HK-2 (cell line): ENCODE results near the gene RPS18.
A peak's percentile ranks its signal among the peaks of the same experiment; 100 is the strongest.
"Not testable (repeated sequence)": the region's sequence is repeated elsewhere in the genome, so short reads cannot be mapped to it uniquely, and the experiment has no call there.

ENCODE experiments used
- DNase-seq: peaks from one replicate; pipeline ENCODE4 v3.0.0-alpha.2; 2018; ENCODE audit not compliant: unreplicated experiment

The RPS18 gene

DNA sequence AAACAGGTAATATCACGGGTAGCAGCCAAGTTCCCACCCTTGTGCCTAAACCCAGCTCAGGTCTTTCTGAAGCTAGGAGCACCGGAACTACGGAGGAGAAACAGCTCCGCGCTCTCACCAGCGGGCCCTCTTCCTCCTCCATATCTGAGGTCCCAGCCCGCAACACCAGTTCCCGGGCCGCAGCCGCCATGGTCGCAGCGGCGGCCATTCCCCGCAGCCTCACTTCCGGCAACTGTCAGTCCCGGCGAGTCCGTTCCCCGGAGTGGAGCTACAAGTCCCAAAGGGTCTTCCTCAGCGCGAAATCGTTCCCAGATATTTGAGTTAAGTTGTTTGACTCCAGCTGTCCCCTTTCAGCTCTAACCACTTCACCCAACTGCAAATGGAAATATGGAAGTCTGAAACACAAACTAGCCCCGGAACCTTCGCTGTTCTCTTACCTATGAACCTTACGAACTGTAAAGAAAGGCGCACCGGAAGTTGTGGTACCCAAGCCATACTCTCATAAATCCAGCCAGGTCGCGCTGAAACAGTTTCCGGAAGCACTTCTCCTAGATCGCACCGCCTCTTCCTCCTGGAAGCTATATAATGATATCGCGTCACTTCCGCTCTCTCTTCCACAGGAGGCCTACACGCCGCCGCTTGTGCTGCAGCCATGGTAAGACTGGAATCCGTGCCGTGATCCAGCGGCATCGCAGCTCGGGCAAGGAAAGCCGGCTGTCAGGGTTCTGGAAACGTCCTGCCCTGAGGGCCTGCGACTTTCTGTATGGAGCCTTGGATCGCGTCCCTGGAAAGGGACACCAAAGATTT is at the start of gene RPS18, which contains the start of gene VPS52:
TSS of gene RPS18 (plus strand) at position 608 of the 807 bp plus-strand sequence. CDS start at position 653, 45 bp downstream.
TSS of gene VPS52 (minus strand) at position 409 of the 807 bp plus-strand sequence. CDS start at position 208, 201 bp downstream.
- DNase-seq: peak; percentile 90

- not testable (repeated sequence) for DNase-seq
Measured at GRCh38 chr6:33226503-33227120, 45.3 kb upstream of the RPS18 start.

GRCh38 chr6:33235221-33235634 is 36.6 kb upstream of the RPS18 start:
- DNase-seq: no peak

DNA sequence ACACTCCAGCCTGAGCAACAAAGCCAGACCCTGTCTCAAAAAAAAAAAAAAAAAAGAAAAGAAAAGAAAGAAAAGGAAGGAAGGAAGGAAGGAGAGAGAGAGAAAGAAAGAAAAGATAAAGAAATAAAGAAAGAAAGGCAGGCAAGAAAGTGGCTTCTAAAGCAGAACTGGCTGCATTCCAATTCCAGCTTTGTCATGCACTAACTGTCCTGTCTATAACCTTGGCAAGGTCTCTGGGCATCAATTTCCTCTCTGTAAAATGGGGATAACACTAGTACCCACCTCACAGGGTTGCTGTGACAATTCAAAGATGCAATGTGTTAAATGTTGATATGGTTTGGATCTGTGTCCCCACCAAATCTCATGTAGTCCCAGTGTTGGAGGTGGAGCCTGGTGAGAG is 35.5 kb upstream of the RPS18 start:
- DNase-seq: no peak

GRCh38 chr6:33236852-33237251 is 35.0 kb upstream of the RPS18 start:
- DNase-seq: no peak

GRCh38 chr6:33237741-33238140 is 34.1 kb upstream of the RPS18 start:
- DNase-seq: no peak

DNA sequence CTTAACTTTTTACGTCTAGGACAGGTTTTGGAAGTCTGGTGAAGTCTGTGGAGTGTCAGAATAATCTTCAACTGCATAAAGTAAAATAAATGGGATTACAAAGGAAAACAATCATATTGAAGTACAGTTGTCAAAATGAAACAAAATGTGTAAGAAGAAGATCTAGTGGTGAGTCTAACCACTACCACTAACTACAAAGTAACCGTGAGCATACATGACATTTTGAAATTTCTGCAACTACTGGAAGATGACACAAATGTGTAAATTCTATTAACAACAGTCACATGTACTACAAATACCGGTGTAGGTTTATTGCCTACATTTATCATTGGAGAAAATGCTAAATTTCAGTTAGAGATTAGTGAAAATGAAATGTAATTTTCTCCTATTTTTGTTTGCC is 29.9 kb upstream of the RPS18 start:
- DNase-seq: no peak

- no peak for DNase-seq
Measured at GRCh38 chr6:33243476-33243875, 28.4 kb upstream of the RPS18 start.

DNA sequence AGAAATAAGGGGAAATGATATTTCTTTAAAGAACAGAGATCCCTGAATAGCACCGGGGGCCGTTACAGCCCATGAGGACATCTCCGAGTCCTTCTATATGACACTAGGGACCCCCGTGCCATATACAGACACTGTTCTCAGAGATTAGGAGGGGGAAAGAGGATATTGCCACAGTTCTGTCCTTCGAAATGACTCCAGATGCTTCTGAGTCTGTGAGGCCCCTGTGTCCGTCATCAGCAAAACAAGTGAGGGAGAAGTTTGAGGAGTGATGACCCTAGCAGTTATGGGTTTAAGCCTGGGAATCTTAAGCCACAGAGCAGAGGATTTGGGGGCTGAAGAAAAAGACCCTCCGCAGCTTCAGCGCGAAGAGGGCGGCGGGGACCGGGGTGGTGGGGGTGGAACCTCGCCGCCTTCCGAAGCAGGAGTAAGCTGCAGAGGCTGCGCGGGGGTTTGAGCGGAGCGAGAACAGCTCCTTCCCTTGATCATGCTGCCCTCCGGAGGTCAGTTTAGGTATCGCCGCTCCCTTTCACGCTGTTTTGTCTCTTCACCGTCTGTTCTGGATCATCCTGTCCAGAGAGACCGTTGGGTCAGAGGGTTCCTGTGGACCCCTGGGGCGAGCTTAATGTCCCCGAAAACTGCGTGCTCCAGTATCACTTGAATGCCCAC is 23.8 kb upstream of the RPS18 start:
- DNase-seq: peak; percentile 89

- no peak for DNase-seq
Measured at GRCh38 chr6:33248643-33248931, 23.3 kb upstream of the RPS18 start.

DNA sequence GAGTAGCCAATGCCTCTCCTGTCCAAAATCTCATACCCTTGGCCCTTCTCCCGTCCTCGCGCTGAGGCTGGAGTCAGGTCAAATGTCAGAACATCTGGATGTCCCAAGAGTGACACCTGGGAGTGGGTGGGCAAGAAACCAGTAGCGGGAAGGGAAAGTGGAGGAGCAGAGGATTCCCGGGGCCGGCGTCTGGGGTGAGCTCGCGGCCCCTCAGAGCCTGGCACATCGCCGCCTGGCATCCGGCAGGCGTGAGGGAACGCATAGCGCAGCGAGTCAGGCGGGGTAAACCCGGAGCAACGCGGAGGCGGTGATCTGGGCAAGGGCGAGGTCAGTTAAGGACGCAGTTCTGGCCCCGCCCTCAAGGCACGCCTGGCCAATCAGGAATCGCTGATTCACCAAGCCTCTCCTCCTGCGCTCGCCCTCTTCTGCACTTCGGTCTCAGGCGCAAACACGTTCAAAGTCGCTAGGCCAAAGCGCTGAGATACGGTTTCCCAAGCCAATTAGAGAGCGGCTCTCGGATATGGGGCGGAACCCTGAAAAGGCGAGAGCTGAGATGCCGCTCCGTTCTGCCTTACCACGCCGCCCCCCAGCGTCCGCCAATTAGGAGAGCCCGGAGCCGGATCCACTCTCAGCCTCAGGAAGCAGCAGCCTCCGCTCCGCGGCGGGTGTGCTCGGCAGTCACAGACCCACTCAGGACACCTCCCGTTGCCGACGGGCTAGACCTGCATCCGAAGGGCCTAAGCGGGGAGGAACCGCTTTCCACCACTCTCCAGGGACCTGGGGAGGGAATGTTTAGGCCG is 22.7 kb upstream of the RPS18 start:
- peak; percentile 97 for DNase-seq

DNA sequence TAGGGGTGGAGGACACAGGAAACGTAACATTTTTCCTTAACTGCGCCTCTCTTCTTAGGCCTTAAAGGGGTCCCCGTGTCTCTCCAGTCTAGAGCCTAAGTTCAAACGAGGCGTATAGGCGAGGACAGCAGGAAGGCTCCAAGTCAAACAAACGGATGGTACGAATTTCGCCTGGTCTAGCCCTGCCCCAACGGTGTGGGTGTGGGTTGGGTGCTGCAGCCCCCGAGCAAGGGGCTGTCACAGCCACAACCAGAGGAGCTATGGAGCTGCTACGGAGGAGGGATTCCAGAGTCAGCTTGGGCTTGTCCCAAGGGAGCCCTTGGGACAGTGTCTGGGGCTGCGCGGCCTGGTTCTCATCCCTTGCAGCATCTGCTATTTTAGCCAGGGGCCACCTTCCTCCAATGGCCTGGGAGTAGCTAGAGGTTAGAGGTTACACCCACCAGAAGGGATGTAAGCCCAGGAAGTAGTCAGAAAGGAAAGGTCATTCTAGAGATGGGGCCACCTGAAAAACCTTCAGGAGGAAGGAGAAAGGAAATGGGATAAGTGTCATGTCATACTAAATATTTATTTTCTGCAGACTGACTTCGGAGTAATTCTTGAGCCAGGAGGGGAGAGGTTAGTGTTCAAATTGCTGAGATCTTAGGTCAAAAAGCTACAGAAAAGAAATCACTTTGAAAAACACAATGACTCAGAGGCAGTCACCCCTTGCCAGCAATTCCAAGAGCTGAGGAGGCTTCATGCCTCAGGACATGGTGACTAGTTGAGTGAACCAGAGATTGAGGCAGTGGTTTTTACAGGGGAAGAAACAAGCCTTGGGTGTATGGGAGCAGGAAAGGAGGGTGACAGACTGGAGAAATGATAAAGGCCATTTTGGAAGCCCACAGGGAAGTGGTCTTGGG is 21.9 kb upstream of the RPS18 start:
- peak; percentile 41 for DNase-seq

DNA sequence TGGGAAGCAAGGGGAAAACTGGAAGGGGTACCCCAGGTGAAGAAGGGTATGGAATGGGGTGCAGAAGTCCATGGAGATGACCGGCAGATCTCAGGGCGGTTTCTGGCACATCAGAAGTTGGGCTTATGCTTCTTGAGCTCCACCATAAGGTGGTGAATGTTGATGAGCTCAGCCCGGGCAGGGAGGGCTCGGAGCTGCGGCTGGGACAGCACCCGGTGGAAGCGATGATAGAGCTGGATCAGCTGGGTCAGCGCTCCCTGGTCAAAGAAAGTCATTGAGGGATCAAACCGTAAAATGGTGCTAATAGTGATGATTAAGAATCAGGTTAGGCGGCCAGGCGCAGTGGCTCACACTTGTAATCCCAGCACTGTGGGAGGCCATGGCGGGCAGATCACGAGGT is 21.1 kb upstream of the RPS18 start:
- no peak for DNase-seq

GRCh38 chr6:33251395-33252012 is 20.4 kb upstream of the RPS18 start:
- no peak for DNase-seq

GRCh38 chr6:33252759-33253158 is 19.1 kb upstream of the RPS18 start:
- no peak for DNase-seq

GRCh38 chr6:33254591-33254990 is 17.3 kb upstream of the RPS18 start:
- no peak for DNase-seq

GRCh38 chr6:33259032-33259431 is 12.8 kb upstream of the RPS18 start:
- no peak for DNase-seq

DNA sequence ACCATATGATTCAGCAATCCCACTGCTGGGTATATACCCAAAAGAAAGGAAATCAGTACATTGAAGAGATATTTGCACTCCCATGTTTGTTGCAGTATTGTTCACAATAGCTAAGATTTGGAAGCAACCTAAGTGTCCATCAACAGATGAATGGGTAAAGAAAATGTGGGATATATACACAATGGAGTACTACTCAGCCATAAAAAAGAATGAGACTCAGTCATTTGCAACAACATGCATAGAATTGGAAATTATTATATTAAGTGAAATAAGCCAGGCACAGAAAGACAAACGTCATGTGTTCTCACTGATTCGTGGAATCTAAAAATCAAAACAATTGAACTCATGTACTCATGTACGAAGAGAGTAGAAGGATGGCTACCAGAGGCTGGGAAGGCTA is 9.4 kb upstream of the RPS18 start:
- DNase-seq: not testable (repeated sequence)

GRCh38 chr6:33264015-33264414 is 7.9 kb upstream of the RPS18 start:
- no peak for DNase-seq

- no peak for DNase-seq
Measured at GRCh38 chr6:33271117-33271467, 783 bp upstream of the RPS18 start.
